ENCODE results near the gene GCAT.

DNA sequence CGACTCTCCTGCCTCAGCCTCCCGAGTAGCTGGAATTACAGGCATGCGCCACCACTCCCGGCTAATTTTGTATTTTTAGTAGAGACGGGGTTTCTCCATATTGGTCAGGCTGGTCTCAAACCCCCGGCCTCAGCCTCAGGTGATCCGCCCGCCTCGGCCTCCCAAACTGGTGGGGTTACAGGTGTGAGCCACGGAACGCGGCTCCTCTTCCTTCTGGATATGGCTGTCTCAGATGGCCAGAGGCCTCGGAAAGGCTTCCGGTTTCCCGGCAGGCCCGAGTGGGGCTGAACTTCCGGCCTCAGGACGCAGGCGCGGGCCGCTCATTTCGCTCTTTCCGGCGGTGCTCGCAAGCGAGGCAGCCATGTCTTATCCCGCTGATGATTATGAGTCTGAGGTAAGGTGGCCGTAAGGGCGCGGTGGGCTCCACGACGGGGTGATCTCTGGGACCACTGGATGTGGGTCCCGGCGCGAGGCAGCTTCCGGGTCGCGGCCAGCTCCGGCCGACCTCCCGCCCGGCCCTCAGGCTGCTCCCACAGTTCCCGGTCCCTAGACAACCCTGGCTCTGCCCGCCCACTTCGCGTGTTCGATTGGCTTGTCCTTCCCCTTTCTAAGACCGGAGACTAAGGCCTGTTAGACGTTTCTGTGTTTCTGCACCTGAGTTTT, 41.5 kb downstream of the GCAT start, which contains the start of gene EIF3L:
- TF ChIP-seq, protein P1, sequence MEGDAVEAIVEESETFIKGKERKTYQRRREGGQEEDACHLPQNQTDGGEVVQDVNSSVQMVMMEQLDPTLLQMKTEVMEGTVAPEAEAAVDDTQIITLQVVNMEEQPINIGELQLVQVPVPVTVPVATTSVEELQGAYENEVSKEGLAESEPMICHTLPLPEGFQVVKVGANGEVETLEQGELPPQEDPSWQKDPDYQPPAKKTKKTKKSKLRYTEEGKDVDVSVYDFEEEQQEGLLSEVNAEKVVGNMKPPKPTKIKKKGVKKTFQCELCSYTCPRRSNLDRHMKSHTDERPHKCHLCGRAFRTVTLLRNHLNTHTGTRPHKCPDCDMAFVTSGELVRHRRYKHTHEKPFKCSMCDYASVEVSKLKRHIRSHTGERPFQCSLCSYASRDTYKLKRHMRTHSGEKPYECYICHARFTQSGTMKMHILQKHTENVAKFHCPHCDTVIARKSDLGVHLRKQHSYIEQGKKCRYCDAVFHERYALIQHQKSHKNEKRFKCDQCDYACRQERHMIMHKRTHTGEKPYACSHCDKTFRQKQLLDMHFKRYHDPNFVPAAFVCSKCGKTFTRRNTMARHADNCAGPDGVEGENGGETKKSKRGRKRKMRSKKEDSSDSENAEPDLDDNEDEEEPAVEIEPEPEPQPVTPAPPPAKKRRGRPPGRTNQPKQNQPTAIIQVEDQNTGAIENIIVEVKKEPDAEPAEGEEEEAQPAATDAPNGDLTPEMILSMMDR (IDR thresholded peaks at IDR 0.05): peak in 2 of 6 experiments; percentile 14
- TF ChIP-seq POLR2A (IDR thresholded peaks at IDR 0.05): peak in 3 of 4 donors; percentile 66 to 85 (median 84)

All from esophagus squamous epithelium (tissue), 4 donors.